Osteocyte (in vitro differentiated cells): ENCODE measurements around the gene CYTH4. TPM values are rescaled to one million over a fixed set of nuclear protein-coding genes. Genes with fewer than 3 reads are reported as not detected.

ENCODE experiments used
- DNase-seq: peaks from one replicate; pipeline ENCODE4 v3.0.0; 2021; ENCODE audit warnings: mixed read lengths; ENCODE audit not compliant: unreplicated experiment; ENCODE audit errors: extremely low spot score
- H3K27ac Mint-ChIP-seq: one replicate; pipeline ENCODE4 v1.8.0; 2021; ENCODE audit warnings: mild to moderate bottlenecking, mixed read lengths; ENCODE audit not compliant: unreplicated experiment
- H3K27me3 Mint-ChIP-seq: one replicate; pipeline ENCODE4 v1.8.0; 2021; ENCODE audit warnings: mixed read lengths; ENCODE audit not compliant: unreplicated experiment
- H3K36me3 Mint-ChIP-seq: one replicate; pipeline ENCODE4 v1.8.0; 2021; ENCODE audit warnings: mixed read lengths; ENCODE audit not compliant: unreplicated experiment
- H3K4me1 Mint-ChIP-seq: one replicate; pipeline ENCODE4 v1.8.0; 2021; ENCODE audit warnings: mixed read lengths; ENCODE audit not compliant: unreplicated experiment
- H3K4me3 Mint-ChIP-seq: one replicate; pipeline ENCODE4 v1.8.0; 2021; ENCODE audit warnings: mild to moderate bottlenecking, moderate library complexity, mixed read lengths; ENCODE audit not compliant: unreplicated experiment
- H3K9me3 Mint-ChIP-seq: one replicate; pipeline ENCODE4 v1.8.0; 2021; ENCODE audit warnings: mixed read lengths; ENCODE audit not compliant: unreplicated experiment
- CTCF ChIP-seq: fragments of 200-600 bp; sonication (generic); IDR thresholded peaks from 2 replicates; pipeline ENCODE4 v1.5.0; 2021; ENCODE audit warnings: antibody characterized with exemption, mild to moderate bottlenecking, moderate library complexity
- total RNA-seq: library from RNA; stranded (reverse); gene quantifications from 2 replicates; pipeline ENCODE4 v1.2.1, GENCODE V29; 2021

The CYTH4 gene
- total RNA-seq, 1 donor from 2014 or later: not detected

DNA sequence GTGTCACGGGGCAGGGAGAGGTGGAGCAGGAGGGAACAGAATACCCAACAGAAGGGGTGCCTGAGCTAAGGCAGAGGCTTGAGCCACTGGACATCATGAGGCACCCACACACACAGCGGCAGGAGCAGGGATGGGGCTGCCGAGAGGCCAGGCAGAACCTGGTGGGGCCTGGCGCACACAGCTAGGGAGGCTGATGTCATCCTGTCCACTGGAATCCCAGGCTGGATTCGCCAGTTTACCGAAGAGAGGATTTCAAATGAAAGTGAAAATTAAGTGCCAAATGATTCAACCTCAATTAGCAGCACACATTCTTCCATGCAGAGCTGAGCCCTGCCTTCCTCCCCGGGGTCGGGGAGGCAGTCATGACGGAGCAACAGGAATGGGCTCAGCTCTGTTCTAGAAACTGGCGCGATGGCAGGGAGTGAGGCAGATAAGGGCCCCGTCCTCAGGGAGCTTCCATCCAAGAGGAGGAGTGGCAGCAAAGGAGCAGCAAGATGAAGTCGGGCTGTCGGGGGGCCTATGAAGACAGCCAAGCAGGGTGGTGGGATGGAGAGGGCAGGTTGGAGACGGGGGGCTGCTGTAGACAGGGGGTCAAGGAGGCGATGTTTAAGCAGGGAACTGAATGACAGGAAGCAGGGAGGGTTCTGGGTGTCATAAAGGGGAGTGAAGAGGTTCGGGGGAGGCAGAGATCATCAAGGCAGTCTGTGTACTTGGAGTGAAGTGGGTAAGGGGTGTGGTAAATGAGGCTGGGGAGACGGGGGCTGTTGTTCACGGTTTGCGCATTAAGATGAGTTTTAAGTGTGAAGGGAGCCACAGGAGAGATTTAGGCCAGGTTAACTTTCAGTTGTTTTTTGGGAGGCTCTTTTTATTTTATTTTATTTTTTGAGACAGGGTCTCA is 44.7 kb upstream of the CYTH4 start:
- Mint-ChIP-seq H3K27me3 (peaks cover 10% of the 10 kb centered on the region), H3K4me1 (peaks cover 7% of the 10 kb centered on the region), H3K9me3 (no peaks in the 10 kb centered on the region), H3K27ac (no peak overlapping the region), H3K36me3 (no peaks in the 10 kb centered on the region), H3K4me3 (no peak overlapping the region)
- no peak for TF ChIP-seq CTCF
- DNase-seq: no peak

- peaks cover 8% of the 10 kb centered on the region for H3K4me1 Mint-ChIP-seq
Measured at GRCh38 chr22:37239336-37240239, 42.7 kb upstream of the CYTH4 start.

DNA sequence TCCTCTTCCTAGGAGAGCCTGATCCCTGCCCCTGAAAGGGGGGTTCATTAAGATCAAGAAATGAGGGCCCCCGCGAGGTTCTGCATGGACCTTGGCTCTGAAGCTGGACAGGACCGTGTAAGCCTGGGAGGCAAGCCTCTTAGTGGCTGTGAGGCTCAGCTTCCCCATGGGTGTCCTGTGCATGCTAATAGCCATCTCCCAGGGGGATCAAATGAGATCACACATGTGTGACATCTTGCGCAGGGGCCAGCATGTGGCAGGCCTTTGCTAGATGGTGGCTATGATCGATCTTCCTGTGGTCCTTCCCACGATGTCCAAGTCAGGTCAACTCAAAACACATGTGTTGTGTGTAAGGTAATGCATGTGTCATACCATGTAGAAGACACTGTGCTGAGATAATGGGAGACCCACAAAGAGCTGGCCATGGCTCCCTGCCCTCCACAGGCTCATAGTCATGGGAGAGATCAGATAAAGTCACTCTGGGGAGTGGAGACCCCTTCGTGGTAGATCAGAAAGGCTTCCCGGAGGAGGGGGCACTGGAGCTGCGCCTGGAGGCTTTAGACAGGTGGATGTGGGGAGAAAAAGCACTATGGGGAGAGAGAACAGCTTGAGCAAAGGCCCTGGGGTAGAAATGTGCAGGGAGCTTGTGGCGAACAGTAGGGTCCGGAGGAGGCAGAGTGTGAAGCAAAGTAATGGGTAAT is 41.9 kb upstream of the CYTH4 start:
- H3K4me3 Mint-ChIP-seq: no peak overlapping the region
- H3K4me1 Mint-ChIP-seq: peaks cover 8% of the 10 kb centered on the region
- no peak for TF ChIP-seq CTCF
- H3K36me3 Mint-ChIP-seq: no peaks in the 10 kb centered on the region
- DNase-seq: no peak
- H3K27ac Mint-ChIP-seq: no peak overlapping the region
- H3K27me3 Mint-ChIP-seq: peaks cover 7% of the 10 kb centered on the region
- no peaks in the 10 kb centered on the region for H3K9me3 Mint-ChIP-seq

More at GRCh38 chr22:37239336-37240239, 42.7 kb upstream of the CYTH4 start:
- Mint-ChIP-seq H3K36me3 (no peaks in the 10 kb centered on the region), H3K27ac (no peak overlapping the region), H3K9me3 (no peaks in the 10 kb centered on the region), H3K4me3 (no peak overlapping the region), H3K27me3 (peaks cover 10% of the 10 kb centered on the region)
- DNase-seq: no peak
- no peak for TF ChIP-seq CTCF

DNA sequence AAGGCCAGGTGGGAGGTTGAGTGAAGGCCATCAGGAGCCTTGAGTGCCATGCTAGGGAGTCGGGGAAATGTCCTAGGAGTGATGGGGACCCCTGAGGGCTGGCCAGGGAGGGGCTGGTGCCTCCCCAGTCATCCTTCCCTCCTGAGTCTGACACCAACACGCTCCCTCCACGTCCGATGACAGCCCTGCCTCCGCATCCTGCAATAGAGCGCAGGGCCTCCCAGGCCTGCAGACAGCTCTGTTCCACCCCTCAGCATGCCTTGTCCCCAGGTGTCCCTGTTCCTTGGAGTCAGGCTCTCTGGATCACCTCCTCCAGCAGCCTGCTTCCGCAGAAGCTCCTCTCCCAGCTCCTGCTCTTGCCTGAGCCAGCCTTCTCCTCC is 41.4 kb upstream of the CYTH4 start:
- no peak for DNase-seq
- H3K27me3 Mint-ChIP-seq: peaks cover 5% of the 10 kb centered on the region
- no peak for TF ChIP-seq CTCF
- H3K9me3 Mint-ChIP-seq: no peaks in the 10 kb centered on the region
- peaks cover 8% of the 10 kb centered on the region for H3K4me1 Mint-ChIP-seq
- no peaks in the 10 kb centered on the region for H3K36me3 Mint-ChIP-seq
- H3K4me3 Mint-ChIP-seq: no peak overlapping the region
- no peak overlapping the region for H3K27ac Mint-ChIP-seq
